GM11168 (cell line): Measurements from ENCODE around the gene MRC1.

Source experiments
- in situ Hi-C: fragments of 300-500 bp; cut with MboI; formaldehyde crosslinking; loops from one replicate; pipeline ENCODE4 v1.12.0; 2022; ENCODE audit warnings: low sequenced_read_pairs; ENCODE audit not compliant: unreplicated experiment

MRC1 gene

DNA sequence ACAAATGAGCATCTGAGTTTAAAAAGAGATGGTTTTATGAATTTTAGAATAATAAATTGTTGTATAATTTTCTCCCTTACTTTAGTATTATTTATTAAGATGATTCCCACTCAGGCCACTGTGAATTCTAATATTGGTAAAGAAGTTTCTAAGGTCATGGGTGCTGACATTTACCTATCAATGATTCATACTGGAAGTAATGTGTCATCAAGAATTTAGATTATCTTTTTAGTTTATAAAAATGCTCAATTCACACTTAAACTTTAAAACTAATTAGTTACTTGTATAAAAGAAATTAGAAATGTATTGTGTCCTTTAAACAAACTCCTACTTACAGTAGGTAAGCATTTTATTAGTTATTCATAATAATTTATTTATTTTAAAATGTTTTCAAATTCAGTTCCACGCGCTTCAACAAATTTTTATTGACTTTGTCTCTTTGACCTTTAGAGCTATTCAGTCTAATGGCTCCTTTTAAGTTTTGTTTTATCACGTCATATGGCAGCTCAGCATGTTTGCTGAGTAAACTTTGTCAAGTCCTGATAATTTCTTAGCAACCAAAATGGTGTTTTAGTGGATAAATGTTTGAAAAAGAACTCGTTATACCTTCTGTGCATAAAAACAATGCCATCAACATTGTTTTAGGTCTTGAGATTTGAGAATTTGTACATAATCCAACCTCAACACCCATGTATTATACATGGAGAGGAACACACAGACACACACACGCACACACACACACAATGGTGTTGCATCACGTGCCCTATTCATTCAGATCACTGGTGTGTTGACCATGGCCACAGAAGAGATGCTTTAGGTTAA is 15.1 kb upstream of the MRC1 start:
- in situ Hi-C loops = no loop called here

DNA sequence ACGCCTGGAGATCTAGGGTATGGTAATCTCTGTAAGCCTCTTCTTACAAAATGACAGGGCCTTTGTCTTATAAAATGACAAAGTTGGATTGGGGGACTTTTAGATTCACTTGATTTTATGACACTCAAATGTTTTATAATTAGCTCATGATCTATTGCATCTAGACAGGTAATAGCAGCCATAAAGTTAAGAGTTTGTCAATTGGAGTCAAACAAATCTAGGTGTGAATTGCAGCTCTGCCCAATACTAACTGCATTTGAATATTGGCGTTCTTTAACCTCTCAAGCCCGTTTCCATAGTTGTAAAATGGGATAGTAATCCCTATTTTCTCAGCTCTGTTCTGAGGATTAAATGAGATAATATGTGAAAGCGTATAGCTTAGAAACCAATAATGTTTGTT is 14.1 kb upstream of the MRC1 start:
- in situ Hi-C loops = no loop called here

DNA sequence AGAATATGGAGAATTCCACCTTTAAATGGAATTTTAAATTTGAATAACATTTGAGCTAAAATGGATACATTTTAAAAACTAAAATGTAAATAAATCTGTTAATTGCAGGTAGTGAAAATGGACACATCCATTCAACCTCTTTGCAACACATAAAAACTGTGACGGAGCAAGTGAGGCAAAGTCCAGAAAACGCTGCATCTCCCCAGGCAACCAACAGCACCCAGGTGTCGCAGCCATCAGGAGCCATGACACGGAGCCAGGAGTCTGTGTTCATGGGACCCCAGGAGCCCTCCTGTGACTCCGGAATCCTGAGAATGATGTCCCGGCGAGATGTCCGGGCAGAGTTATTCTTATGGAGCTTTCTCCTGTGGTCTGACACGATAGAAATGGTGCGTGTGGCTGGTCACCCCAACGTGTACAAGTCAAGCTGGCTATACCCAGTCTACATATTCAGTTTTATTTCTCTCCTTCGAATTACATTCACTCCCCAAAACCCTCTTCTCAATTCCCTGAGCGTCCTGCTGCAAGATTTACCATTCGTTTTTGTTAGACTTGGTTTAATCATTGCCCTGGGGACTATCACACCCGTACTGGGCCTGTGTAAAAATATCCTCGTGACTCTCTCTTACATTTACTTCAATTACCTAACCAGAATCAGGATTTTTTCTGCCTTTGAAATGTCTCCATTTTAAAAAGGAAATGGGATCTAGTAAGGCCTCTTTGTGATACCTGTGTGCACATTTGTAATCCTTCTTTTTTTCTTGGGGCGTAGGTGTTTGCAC is 13.1 kb upstream of the MRC1 start:
- in situ Hi-C loops = no loop called here

DNA sequence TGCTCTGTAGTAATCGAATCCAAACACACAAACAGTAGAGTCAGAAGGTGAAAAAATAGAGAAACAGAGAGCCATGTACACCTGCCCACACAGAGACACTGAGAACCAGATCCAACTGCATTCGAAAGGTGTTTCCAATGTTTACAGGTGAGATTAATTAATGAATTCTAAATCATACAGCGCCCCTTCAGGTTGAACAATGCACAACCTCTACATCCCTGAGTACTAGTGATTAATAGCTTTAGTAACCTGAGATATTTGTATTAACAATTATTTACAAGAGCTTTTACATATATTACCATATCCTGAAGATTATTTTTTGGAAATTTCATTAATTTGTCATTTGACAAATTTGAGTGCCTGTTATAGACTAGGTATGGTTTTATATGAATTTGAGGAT is 7.6 kb upstream of the MRC1 start:
- in situ Hi-C loops = no loop called here

DNA sequence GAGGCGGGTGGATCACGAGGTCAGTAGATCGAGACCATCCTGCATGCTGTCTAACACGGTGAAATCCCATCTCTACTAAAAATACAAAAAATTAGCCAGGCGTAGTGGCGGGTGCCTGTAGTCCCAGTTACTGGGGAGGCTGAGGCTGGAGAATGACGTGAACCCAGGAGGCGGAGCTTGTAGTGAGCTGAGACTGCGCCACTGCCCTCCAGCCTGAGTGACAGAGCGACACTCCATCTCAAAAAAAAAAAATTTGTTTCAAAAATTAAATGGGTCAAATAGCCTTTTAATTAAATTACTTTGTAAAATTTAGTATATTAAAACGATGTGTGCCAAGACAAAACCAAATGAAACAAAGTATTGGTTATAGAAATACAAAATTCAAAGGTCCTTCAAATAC is 6.8 kb upstream of the MRC1 start:
- in situ Hi-C loops = no loop called here

DNA sequence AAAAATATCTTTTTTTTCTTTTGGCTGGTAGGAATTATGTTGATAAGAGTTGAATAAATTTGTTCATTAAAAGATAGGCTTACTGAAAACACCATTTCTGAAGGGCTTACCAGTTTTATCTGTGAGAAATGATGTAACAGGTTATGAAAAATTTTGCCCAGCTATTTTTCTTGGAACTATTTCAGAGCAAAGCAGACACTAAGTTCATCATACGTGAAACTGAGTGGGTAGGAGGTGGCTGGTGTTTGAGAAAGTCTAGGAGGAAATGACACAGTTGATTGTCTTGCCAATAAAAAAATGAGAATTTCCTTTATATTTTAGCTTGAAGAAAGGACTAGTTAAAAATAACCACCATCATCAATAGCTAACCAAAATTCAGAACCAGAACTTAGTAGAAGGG is 6.2 kb upstream of the MRC1 start:
- in situ Hi-C loops = no loop called here

DNA sequence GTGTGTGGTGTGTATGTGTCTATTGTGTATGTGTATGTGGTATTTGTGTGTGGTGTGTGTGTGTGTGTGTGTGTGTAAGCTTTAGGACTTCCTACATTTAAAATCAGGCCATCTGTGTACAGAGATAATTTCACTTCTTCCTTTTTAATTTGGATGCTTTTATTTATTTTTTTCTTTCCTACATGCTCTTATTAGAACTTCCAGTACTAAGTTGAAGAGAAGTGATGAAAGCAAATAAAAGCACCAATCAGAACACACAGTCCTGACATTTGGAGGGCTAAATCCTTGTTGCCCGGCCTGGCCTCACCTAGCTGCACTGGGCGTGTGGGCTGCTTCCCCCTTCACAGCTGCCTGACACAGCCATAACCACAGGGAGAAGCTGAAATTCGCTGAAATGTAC is 3.8 kb upstream of the MRC1 start:
- in situ Hi-C loops = no loop called here

DNA sequence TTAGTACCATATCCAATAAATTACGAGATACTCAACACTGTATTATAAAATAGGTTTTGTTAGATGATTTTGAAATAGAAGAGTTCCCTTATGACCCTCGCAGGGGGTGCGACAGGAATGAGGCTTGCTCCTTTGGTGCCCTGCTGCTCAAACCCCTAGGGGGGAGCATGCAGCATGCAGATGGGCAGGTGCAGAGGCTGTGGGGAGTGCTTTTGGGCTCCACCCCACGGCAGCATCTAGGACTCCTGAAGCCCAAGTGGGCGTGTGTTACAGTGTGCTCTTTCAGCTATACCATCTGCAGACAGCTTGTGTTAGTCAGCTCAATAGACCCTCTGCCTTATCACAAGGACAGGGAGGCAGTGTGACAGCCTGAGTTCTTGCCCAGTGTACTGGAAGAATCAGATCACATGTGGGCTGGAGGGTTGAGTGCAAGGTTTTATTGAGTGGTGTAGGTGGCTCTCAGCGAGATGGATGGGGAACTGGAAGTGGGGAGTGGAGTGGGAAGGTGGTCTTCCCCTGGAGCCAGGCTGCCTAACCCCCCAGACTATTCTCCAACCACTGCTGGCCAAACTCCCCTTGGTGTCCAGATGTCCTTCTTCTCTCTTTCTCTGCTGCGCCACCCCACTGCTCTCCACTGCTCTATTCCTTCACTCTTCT is 3.1 kb upstream of the MRC1 start:
- in situ Hi-C loops = no loop called here

DNA sequence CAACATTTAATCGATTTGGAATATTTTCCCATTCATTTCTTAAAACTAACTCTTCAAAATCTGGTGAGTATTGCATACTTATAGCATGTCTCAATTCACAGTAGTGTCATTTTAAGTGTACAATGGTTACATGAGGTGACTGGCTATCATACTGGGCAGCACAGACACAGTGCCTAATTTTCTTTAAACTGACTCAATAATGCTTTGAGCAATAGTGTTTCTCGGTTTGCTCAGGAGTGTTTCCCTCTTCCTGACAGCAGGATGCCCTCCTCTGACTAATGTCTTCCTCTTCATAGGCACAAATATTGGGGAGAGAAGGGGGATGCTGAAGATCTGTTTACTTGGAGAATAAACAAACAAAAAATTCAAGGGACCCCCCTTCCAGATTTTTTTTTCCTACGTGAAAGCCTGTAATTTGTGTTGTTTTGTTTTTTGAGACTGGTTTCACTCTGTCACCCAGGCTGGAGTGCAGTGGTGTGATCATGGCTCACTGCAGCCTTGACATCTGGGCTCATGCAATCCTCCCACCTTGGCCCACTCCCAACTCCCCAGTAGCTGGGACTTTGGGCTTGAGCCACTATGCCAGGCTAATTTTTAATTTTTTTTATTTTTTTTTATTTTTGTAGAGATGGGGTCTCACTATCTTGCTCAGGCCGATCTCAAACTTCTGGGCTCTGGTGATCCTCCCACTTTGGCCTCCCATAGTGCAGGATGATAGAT is 2.2 kb downstream of the MRC1 start:
- in situ Hi-C loops = no loop called here

DNA sequence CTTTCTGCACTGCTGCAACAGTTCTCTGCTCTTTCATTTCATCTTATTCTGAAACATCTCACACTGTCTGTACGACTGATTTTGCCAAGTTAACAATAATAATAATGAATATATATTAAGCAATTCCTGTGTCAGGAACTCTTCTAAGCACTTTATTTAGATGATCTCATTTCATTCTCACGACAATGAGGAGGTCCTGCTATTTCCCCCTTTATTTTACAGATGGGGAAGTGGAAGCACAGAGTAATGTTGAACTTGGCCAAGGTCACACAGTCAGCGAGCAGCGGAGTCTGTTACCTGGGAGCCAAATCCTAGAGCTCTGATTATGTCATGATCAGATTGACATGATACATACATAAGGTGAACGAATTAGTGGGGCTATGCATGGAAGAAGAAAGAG is 5.8 kb downstream of the MRC1 start:
- in situ Hi-C loops = no loop called here

DNA sequence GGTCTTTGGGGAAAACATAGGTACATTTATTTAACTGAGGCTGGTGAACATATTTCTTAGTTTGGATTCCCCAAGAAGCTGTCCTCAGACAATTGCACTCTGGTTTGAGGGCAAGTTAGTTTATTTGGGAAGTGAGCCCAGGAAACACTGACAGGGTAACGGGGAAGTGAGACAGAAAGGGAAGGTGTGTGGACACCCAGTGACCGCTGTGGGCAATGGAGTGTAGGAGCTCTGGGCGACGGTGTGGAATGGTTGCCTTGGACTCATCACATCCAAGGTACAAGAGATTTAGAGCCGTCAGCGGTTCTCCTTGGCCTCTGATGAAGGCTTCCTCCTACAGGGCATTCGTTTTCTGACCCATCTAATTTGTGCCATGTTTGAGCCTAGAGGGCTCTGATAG is 7.1 kb downstream of the MRC1 start:
- in situ Hi-C loops = no loop called here

DNA sequence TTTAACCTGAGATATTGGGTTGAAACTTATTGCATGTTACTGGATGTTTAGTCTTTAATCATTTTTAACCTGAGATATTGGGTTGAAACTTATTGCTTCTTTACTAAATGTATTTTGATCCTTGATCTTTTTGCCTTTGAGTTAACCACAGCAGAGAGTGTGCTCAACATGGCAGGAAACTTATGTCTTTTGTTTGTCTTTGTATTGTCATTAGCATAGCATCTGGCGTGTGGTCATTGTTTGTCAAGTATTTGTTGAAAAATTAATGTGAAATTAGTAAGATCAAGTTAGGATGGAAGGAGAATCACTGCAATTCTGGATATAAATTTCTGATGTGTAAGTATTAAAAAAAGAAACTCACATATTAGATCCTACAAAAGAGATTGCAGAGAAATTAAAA is 8.2 kb downstream of the MRC1 start:
- in situ Hi-C loops = no loop called here

DNA sequence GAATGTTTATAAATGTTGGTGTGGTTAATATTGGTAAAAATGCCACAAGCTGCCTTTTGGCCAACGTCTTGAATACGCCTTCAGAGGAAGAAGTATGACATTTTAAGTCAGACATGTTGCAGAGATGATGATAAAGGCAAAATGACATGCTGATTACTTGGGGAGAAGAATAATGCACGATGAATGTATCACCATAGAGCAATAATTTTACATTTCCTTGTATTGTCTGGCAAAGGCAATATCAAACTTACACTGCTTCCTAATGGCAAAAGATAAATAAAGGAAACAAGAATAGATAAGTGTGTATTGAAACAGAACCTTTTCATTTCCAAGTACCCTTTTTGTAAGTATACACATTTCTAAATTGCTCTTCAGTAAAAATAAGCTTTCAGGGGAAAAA is 8.6 kb downstream of the MRC1 start:
- in situ Hi-C loops = no loop called here

DNA sequence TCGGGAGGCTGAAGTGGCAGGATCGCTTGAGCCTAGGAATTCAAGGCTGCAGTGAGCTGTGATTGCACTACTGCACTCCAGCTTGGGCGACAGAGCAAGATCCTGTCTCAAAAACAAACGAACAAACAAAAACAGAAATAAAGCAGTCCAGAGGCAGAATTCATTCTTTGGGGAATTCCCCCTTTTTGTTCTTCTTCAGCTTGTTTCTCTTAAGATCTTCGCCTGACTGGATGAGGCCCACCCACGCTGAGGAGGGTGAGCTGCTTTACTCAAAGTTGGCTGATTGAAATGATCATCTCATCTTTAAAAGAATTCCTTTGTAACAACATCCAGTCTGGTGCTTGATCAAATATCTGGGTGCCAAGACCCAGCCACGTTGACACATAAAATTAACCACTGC is 10.7 kb downstream of the MRC1 start:
- in situ Hi-C loops = no loop called here

DNA sequence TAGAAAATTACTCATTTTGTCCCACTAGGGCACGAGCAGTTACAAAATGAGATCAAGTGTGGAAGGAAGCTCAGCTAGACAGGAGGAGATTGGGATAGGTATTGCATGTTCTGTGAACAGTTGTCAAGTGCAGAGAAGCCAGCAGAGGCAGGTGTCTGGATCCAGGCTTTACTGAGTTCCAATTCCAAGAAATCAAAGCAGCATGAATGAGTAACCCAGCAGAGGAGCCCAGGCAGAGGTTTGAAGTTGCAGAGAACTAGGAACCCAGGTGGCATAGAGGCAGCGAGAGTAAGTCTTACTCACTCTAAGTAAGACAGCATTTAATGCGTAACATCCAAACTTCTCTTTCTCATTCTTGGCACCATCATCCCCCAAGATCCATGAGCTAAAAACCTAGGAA is 11.8 kb downstream of the MRC1 start:
- in situ Hi-C loops = no loop called here

DNA sequence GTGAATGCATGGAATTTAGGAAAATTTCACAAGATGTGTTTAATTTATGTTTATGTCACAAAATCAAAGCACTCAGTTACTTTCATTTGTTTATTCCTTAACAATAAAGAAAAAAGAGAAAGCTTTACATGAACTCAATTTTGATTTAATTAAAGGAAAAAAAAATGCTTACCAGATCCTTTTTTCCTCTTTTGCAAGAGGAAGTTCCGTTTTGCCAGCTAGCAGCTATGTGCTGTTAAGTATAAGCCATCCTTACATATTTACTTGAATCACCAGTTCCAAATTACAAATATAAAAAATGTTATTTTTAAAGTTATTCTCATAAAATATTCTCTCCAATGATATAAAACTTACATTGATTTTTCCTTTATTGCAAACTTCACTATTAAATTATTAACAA is 12.7 kb downstream of the MRC1 start:
- in situ Hi-C loops = no loop called here

DNA sequence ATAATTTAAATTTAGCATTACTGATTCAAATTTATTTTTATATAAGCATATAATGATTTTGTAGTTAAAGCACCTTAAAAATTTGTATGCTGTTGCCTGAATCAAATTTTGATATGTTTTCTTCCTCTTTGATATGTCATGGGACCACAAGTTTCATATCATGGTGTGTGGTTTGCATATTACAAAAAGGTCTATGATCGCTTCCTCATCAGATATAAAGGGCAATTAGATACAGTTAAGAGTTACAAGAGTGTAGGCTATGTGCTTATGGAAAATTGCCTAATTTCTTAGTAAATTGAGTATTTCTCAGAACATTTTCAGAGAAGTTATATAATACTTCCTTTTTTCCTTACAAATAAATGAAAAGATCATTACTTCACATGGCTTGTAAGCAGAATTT is 22.2 kb downstream of the MRC1 start:
- in situ Hi-C loops = no loop called here

DNA sequence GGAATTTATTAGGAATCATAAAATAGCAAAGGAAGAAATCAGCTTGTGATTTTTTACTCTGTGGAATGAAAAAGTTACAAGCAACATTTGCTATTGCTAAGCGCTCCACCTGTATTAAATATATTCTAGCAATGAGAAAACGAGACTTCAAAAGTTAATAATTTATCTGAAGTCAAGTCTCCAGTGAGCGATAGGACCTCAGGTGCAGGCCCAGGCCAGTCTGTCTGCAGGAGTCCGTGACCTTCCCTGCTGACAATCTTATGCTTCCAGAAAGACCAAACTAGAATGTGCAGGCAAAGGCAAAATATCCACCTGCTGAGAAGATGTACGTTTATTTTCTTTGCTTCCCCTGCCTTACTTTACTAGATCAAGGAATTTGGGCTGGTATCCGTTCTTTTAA is 22.7 kb downstream of the MRC1 start:
- in situ Hi-C loops = no loop called here

DNA sequence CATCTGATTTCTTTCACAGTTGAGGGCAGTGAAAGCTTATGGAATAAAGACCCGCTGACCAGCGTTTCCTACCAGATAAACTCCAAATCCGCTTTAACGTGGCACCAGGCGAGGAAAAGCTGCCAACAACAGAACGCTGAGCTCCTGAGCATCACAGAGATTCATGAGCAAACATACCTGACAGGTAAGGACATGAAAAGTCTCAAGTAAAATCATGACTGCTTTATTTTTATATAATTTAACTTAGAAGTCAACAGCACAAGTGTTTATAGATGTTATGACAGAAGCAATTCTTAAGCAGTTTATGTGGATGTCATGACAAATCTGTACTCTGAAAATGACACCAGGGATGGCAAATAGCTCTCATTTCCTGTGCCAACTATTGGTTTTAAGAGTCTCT is 24.5 kb downstream of the MRC1 start:
- in situ Hi-C loops = no loop called here

DNA sequence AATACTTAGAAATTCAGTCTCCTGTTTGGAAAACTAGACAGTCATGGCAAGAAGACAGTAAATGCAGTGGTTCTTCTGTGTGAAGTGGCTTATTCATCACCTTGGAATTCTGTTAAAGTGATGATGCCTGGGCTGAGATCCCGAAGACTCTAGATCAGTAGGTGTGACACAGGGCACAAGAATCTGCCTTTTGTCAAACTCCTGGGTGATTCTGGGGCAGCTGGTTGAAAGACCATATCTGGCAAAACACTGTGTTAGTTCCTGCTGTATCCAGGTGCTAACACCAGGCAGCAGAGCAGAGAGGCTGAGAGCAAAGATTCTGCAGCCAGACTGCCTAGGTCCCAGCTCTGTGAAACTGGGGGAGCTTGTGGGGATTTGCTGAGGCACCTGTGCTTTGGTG is 26.5 kb downstream of the MRC1 start:
- in situ Hi-C loops = no loop called here

DNA sequence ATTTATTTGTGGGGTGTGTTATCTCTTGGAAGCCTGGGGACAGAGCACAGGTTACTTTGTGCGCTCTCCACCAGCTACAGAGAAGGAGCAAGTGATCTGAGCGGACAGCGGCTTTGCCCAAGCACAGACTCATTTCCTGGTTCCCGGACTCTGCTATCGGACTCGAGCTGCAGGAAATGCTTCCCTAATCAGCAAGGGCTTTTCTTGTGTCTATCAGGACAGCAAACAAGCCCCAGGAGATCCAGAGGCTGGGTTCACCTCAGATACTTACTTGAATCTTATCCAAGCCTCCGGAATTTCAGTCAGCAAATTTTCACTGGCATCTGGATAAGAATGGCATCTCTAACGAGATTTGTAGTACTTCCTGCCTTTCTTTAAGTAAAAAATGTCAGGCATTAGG is 27.8 kb downstream of the MRC1 start:
- in situ Hi-C loops = no loop called here
